Activated T-helper 2 cell treated with anti-CD3 and anti-CD28 coated beads, Interferon-gamma antibody, Interleukin-2, Interleukin-4, amounts not matched to agents 10 μg/mL and 5 μg/mL and 100 μg/mL, durations not matched to agents 14 hours and 24 hours and 36 hours (primary cell): ENCODE measurements around the gene GOLGA6L22. TPM values are rescaled to one million over a fixed set of nuclear protein-coding genes. Genes with fewer than 3 reads are reported as not detected.
A peak's percentile ranks its signal among the peaks of the same experiment; 100 is the strongest.
"Not testable (repeated sequence)": the region's sequence is repeated elsewhere in the genome, so short reads cannot be mapped to it uniquely, and the experiment has no call there.

Experiments
- DNase-seq: peaks from one replicate; pipeline ENCODE4 v3.0.0; 2021; ENCODE audit warnings: low spot score
- H3K27ac Mint-ChIP-seq: one replicate; pipeline ENCODE4 v1.8.0; 2021; ENCODE audit warnings: mixed read lengths
- H3K27me3 Mint-ChIP-seq: one replicate; pipeline ENCODE4 v1.8.0; 2021; ENCODE audit warnings: low read depth, mixed read lengths
- H3K36me3 Mint-ChIP-seq: one replicate; pipeline ENCODE4 v1.8.0; 2021; ENCODE audit warnings: low read depth, mixed read lengths
- H3K4me1 Mint-ChIP-seq: one replicate; pipeline ENCODE4 v1.8.0; 2021; ENCODE audit warnings: low read depth, mixed read lengths
- H3K4me3 Mint-ChIP-seq: one replicate; pipeline ENCODE4 v1.8.0; 2021; ENCODE audit warnings: low read depth, mild to moderate bottlenecking, moderate library complexity, mixed read lengths
- H3K9me3 Mint-ChIP-seq: one replicate; pipeline ENCODE4 v1.8.0; 2021; ENCODE audit warnings: mixed read lengths
- intact Hi-C: fragments of 100-400 bp; cut with micrococcal nuclease; formaldehyde crosslinking; loops from one replicate; pipeline ENCODE4 v1.15.1; 2023
- total RNA-seq: library from RNA; stranded (reverse); gene quantifications from 2 replicates; pipeline ENCODE4 v1.2.3, GENCODE V29; 2022

GOLGA6L22 gene, protein sequence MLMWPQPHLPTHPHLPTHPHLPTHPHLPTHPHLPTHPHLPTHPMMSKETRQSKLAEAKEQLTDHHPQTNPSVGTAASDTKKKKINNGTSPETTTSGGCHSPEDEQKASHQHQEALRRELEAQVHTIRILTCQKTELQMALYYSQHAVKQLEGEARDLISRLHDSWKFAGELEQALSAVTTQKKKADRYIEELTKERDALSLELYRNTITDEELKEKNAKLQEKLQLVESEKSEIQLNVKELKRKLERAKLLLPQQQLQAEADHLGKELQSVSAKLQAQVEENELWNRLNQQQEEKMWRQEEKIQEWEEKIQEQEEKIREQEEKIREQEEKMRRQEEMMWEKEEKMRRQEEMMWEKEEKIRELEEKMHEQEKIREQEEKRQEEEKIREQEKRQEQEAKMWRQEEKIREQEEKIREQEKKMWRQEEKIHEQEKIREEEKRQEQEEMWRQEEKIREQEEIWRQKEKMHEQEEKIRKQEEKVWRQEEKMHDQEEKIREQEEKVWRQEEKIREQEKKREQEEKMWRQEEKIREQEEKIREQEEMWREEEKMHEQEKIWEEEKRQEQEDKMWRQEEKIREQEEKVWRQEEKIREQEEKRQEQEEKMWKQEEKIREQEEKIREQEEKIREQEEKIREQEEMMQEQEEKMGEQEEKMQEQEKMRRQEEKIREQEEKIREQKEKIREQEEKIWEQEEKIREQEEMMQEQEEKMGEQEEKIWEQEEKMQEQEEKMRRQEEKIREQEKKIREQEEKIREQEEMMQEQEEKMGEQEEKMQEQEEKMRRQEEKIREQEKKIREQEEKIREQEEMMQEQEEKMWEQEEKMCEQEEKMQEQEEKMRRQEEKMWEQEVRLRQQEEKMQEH
- total RNA-seq, result not detected in 2 replicates

DNA sequence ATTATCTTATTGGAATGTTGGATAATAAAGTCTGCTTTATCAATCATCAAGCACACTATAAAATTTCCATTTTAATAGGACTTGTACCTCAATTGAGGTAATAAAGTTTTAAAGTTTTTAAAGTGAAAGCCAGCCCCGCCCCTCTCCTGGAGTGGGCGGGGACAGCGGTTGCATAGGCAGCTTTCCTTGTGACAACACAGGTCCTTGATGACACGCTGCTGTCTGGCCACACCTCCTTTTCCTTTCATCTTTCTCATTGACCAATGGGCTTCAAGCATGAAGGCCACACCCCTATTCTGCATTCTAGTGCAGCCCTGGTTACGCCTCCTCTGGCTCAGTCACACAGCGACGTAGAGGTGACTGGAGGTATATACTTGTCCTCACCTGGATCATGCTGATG lies at the start of gene GOLGA6L22:
TSS of gene GOLGA6L22 (plus strand) at position 301 of the 400 bp plus-strand sequence. CDS start at position 392, 91 bp downstream.
- H3K36me3 Mint-ChIP-seq, H3K9me3 Mint-ChIP-seq, intact Hi-C loops, H3K4me1 Mint-ChIP-seq, H3K27ac Mint-ChIP-seq, H3K27me3 Mint-ChIP-seq, DNase-seq, H3K4me3 Mint-ChIP-seq: not testable (repeated sequence)

DNA sequence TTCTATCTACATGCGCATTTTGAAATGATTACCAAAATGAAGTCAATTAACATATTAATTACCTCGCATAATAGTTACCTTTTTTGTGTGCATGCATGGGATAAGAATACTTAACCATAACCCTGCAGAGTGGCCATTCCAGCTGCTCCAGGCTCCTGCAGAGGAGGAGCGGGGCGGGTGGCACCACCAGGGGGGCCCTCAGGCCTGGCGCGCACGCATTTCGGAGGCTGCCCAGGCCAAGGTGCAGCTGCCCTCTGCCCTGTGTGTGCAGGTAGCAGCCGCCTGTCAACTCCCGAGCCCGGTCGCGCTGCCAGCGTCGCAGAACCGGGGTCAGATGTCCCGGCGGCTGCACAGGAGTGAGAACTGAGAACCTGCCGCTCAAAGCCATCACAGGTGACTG lies 41.4 kb upstream of the GOLGA6L22 start:
- intact Hi-C loops, H3K27me3 Mint-ChIP-seq, H3K4me3 Mint-ChIP-seq, H3K4me1 Mint-ChIP-seq, H3K27ac Mint-ChIP-seq, H3K9me3 Mint-ChIP-seq, DNase-seq, H3K36me3 Mint-ChIP-seq: not testable (repeated sequence)

GRCh38 chr15:22417795-22418194 lies 40.9 kb upstream of the GOLGA6L22 start:
- intact Hi-C loops, H3K4me3 Mint-ChIP-seq, H3K4me1 Mint-ChIP-seq, DNase-seq, H3K9me3 Mint-ChIP-seq, H3K27ac Mint-ChIP-seq, H3K27me3 Mint-ChIP-seq, H3K36me3 Mint-ChIP-seq: not testable (repeated sequence)

DNA sequence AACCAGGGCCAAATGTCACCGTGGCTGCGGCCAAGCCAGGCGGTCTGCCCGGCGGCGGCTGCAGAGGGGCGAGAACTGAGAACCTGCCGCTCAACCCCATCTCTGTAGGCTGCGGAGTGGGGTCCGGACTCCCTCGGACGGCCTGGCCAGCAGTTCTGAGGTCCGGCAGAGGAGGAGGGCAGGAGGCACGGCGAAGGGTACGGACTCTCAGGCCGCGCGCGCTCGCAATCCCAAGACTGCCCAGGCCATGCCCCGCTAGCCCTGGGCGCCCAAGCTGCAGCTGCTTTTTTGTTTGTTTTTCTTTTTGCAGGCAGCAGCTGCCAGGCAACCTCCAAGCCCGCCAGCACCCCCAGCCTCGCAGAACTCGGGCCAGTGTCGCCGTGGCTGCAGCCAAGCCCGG lies 40.5 kb upstream of the GOLGA6L22 start:
- H3K9me3 Mint-ChIP-seq, H3K4me3 Mint-ChIP-seq, H3K27me3 Mint-ChIP-seq, DNase-seq, H3K36me3 Mint-ChIP-seq, intact Hi-C loops, H3K27ac Mint-ChIP-seq, H3K4me1 Mint-ChIP-seq: not testable (repeated sequence)

DNA sequence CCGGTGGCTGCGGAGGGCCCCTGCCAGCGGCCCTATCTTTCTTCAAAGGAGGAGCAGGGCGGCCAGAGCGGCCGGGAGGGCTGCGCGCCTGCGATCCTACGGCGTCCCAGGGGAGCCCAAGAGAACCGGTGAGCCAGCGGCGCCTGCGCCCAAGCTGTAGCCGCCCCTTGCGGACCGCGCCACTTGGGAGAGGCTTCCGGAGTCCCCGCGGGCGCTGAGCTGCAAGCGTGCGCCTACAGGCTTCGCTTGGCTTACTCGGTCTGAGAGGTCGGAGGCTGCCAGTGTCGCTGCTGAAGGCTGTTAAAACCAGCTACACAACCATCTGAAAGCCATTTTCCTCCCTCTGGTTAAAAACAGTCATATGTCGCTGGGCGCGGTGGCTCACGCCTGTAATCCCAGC lies 40.0 kb upstream of the GOLGA6L22 start:
- H3K4me1 Mint-ChIP-seq, H3K27ac Mint-ChIP-seq, H3K4me3 Mint-ChIP-seq, H3K27me3 Mint-ChIP-seq, DNase-seq, intact Hi-C loops, H3K9me3 Mint-ChIP-seq, H3K36me3 Mint-ChIP-seq: not testable (repeated sequence)

DNA sequence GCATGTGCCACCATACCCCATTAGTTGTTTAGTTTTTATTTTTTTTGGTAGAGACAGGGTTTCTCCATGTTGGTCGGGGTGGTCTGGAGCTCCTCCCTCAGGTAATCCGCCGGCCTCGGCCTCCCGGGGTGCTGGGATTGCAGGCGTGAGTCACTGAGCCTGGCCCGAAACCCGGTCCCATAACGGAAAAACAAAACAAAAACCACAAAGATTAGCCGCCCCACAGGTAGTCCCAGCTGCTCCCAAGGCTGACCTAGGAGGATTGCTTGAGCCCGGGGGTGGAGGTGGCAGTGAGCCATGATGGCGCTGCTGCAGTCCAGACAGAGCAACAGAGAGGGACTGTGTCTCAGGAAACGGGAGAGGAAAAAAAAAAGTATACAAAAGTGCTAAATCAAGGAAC lies 38.4 kb upstream of the GOLGA6L22 start:
- H3K4me1 Mint-ChIP-seq, H3K27me3 Mint-ChIP-seq, H3K9me3 Mint-ChIP-seq, DNase-seq, H3K4me3 Mint-ChIP-seq, H3K27ac Mint-ChIP-seq, H3K36me3 Mint-ChIP-seq, intact Hi-C loops: not testable (repeated sequence)

DNA sequence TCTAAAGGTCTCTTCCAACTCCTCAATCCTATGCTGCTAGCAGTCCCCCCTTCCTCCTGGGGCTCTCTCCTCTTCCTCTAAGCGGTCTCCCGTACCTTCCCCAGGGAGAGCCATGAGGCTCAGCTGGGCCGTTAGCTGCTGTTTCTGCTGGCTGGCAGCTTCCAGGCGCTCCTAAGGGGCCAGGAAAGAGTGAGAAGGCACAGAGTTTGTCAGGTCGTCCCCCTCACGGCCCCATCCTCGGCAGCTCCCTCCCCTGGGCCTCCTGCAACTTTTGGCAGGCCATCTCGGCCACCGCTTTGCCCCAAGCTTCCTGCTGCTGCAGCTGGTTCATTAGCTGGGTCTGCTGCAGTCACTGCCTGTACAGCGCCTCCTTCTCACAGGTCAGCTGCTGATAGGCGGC lies 29.3 kb upstream of the GOLGA6L22 start:
- H3K9me3 Mint-ChIP-seq, H3K27me3 Mint-ChIP-seq, H3K27ac Mint-ChIP-seq, H3K4me1 Mint-ChIP-seq, H3K4me3 Mint-ChIP-seq, H3K36me3 Mint-ChIP-seq, intact Hi-C loops, DNase-seq: not testable (repeated sequence)

- H3K27me3 Mint-ChIP-seq, H3K27ac Mint-ChIP-seq, intact Hi-C loops, H3K4me3 Mint-ChIP-seq, H3K4me1 Mint-ChIP-seq, H3K9me3 Mint-ChIP-seq, DNase-seq, H3K36me3 Mint-ChIP-seq: not testable (repeated sequence)
These were observed 27.0 kb upstream of the GOLGA6L22 start for GRCh38 chr15:22431687-22432086.

- H3K4me3 Mint-ChIP-seq, H3K36me3 Mint-ChIP-seq, H3K27me3 Mint-ChIP-seq, H3K4me1 Mint-ChIP-seq, intact Hi-C loops, H3K9me3 Mint-ChIP-seq, H3K27ac Mint-ChIP-seq: not testable (repeated sequence)
- peak; percentile 21 for DNase-seq
These were observed 35.9 kb downstream of the GOLGA6L22 start for GRCh38 chr15:22494490-22495113.

DNA sequence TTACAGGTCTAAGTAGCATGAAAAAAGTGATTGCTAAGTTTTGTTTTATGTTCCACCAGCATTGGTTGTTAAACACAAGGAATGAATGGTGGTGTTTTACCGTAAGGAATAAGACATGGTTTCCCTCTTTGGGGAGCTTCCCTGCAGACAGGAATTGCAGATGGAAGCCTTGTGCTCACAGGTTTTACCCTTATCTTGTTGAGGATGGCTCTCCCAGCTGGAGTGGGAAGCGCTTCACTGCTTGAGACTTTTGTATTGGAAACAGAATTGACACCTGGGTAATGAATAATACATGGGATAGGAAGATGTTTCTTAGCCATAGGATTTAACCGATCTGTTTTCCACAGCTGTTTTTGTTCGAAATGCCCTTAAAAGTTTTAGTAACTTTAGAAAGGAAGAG lies 38.5 kb downstream of the GOLGA6L22 start:
- H3K4me3 Mint-ChIP-seq, intact Hi-C loops, H3K9me3 Mint-ChIP-seq, H3K27ac Mint-ChIP-seq, H3K27me3 Mint-ChIP-seq, H3K4me1 Mint-ChIP-seq, H3K36me3 Mint-ChIP-seq, DNase-seq: not testable (repeated sequence)

GRCh38 chr15:22498220-22498925 lies 39.7 kb downstream of the GOLGA6L22 start:
- H3K36me3 Mint-ChIP-seq, H3K9me3 Mint-ChIP-seq, H3K4me3 Mint-ChIP-seq, intact Hi-C loops, DNase-seq, H3K27ac Mint-ChIP-seq, H3K4me1 Mint-ChIP-seq, H3K27me3 Mint-ChIP-seq: not testable (repeated sequence)

DNA sequence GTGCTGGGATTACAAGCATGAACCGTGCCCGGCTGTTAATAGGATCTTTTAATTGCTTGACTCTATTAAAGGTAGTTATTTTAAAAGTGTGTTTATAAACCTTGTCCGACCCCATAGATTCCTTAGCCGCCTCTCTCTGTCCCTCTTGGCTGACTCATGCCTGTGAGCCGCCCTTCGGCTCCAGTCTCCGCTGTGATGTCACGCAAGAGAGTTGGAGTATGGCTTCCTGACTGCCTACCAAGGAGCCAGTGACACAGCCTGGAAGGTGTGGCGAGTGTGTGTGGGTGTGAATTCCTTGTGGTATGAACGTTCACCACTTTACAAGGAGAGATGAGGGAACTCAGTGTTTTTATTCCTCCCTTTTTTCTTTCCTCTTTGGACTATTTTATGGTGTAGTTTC lies 43.6 kb downstream of the GOLGA6L22 start:
- DNase-seq, intact Hi-C loops, H3K9me3 Mint-ChIP-seq, H3K4me3 Mint-ChIP-seq, H3K4me1 Mint-ChIP-seq, H3K36me3 Mint-ChIP-seq, H3K27ac Mint-ChIP-seq, H3K27me3 Mint-ChIP-seq: not testable (repeated sequence)
